K562 (cell line): ENCODE measurements around the gene RUFY2. TPM values are rescaled to one million over a fixed set of nuclear protein-coding genes. Genes with fewer than 3 reads are reported as not detected.

Source experiments
- ARID3A ChIP-seq: IDR thresholded peaks from 2 replicates; pipeline ENCODE4 v1.6.1; 2012; ENCODE audit warnings: low read depth, low read length, improper control_type of control experiment, borderline replicate concordance
- CC2D1A ChIP-seq: fragments of 450-650 bp; IDR thresholded peaks from 2 replicates; pipeline ENCODE4 v1.6.1; 2017; ENCODE audit warnings: mild to moderate bottlenecking
- E2F4 ChIP-seq: sonication (generic); formaldehyde crosslinking; IDR thresholded peaks from 2 replicates; pipeline ENCODE4 v1.8.0; 2022; ENCODE audit warnings: mild to moderate bottlenecking, low read depth, missing genetic modification reagents
- ID3 ChIP-seq, 2 experiments: fragments of 250-450 bp in 1 of 2; fragments of 450-650 bp in 1 of 2; sonication (Bioruptor Pico) in 1 of 2; IDR thresholded peaks; 2 replicates each; pipeline versions ENCODE4 v1.6.1 to v1.8.0; 2016 to 2021; ENCODE audit warnings: mild to moderate bottlenecking in 2 of 2, moderate library complexity in 2 of 2, missing compliant biosample characterization in 1 of 2, missing genetic modification characterization in 1 of 2
- RFX1 ChIP-seq: fragments of 450-650 bp; IDR thresholded peaks from 2 replicates; pipeline ENCODE4 v1.6.1; 2016; ENCODE audit warnings: mild to moderate bottlenecking, moderate library complexity
- RREB1 ChIP-seq: fragments of 250-450 bp; sonication (Bioruptor Pico); IDR thresholded peaks from 2 replicates; pipeline ENCODE4 v1.4.0; 2020
- SPI1 ChIP-seq: IDR thresholded peaks from 2 replicates; pipeline ENCODE4 v1.6.1; 2011; ENCODE audit warnings: low read depth, low read length, control low read depth, borderline replicate concordance
- TBP ChIP-seq: optimal IDR thresholded peaks from 2 replicates; pipeline ENCODE3; 2011; ENCODE audit warnings: low read depth, low read length, improper control_type of control experiment
- THAP12 ChIP-seq: fragments of 250-450 bp; sonication (Bioruptor Pico); IDR thresholded peaks from 2 replicates; pipeline ENCODE4 v1.9.0; 2021; ENCODE audit warnings: mild to moderate bottlenecking, inconsistent platforms
- ZNF23 ChIP-seq: fragments of 250-450 bp; sonication (Bioruptor Pico); IDR thresholded peaks from 2 replicates; pipeline ENCODE4 v1.4.0; 2020; ENCODE audit warnings: mild to moderate bottlenecking
- ZNF232 ChIP-seq: sonication (generic); formaldehyde crosslinking; IDR thresholded peaks from 2 replicates; pipeline ENCODE4 v1.8.0; 2022; ENCODE audit warnings: mild to moderate bottlenecking, missing genetic modification reagents
- ZNF740 ChIP-seq, 3 experiments: fragments of 200-800 bp in 1 of 3; sonication (Bioruptor generic) in 1 of 3; sonication (generic) in 1 of 3; formaldehyde crosslinking in 1 of 3; IDR thresholded peaks; 2 replicates each; pipeline versions ENCODE4 v1.6.1 to v1.8.0; 2016 to 2022; ENCODE audit warnings: mild to moderate bottlenecking in 2 of 3, missing compliant biosample characterization in 2 of 3, missing genetic modification characterization in 2 of 3, missing genetic modification reagents in 1 of 3
- polyA plus RNA-seq, 8 experiments: library from polyadenylated mRNA; depleted of rRNA in 4 of 8; stranded (reverse) in 5 of 8; unstranded in 3 of 8; fragments of >200 nt; fragmentation: Nextera tagmentation in 2 of 8; fragmentation: Illumina TruSeq in 1 of 8; extraction: Ambion mirVana in 2 of 8; extraction: Trizol in 1 of 8; gene quantifications; 2 replicates each; pipeline versions ENCODE4 v1.2.1 to v1.2.3, GENCODE V29; 2011 to 2014; ENCODE audit warnings: inconsistent platforms in 1 of 8, missing spikeins in 1 of 8
- total RNA-seq, 7 experiments: library from RNA; depleted of rRNA in 6 of 7; stranded (reverse); fragments of >200 nt in 6 of 7; fragmentation: Illumina TruSeq in 2 of 7; extraction: Trizol in 2 of 7; gene quantifications; 2 replicates each; pipeline versions ENCODE4 v1.2.1 to v1.2.3, GENCODE V29; 2011 to 2021; ENCODE audit warnings: low replicate concordance in 1 of 7

Gene RUFY2
- total and polyA plus RNA-seq, 9 of the 15 experiments (the other 6 are each of a cell fraction or from before 2014, with no cell fraction given): 3.7 to 20.1 (median 12.6) TPM

GRCh38 chr10:68406815-68407548 lies at the start of gene RUFY2 (continued):
- TF ChIP-seq SPI1 (no peak), ZNF232 (CRISPR knock-in tag) (no peak), ZNF740 (CRISPR knock-in tag; IDR thresholded peaks at IDR 0.05) (0 out of 2 replicates have a peak, but pooled peaks have one; percentile 71), ZNF740 (tag; IDR thresholded peaks at IDR 0.05) (peak in 1 of 2 experiments; percentile 41; a peak in 1 of 4 replicates), THAP12 (CRISPR knock-in tag) (peak; percentile 99), E2F4 (no peak; the same call in 1 of the 2 replicates), RFX1 (peak; percentile 98), ZNF23 (CRISPR knock-in tag) (no peak), TBP (no peak), CC2D1A (no peak), ARID3A (no peak), ID3 (CRISPR knock-in tag; IDR thresholded peaks at IDR 0.05) (no peak), ID3 (tag; IDR thresholded peaks at IDR 0.05) (peak; percentile 59), RREB1 (CRISPR knock-in tag) (peak; percentile 43; the same call in 1 of the 2 replicates)
